Upper lobe of left lung (tissue), 6 donors: ENCODE measurements around the gene ASIC4. TPM values are rescaled to one million over a fixed set of nuclear protein-coding genes. Genes with fewer than 3 reads are reported as not detected.

Source experiments
- ATAC-seq, 2 donors: fragments of 200-7000 bp; cut with Tn5 transposase; one replicate each; pipeline ENCODE4 v1.9.1; 2022; ENCODE audit warnings: mild to moderate bottlenecking in 2 of 2, moderate library complexity in 2 of 2; ENCODE audit not compliant: low FRiP score in 2 of 2
- DNase-seq, 2 donors: peaks; one replicate each; pipeline ENCODE4 v3.0.0-alpha.2; 2019 to 2020
- H3K27ac ChIP-seq, 4 donors: fragments of 200-600 bp; sonication (generic); one replicate each; pipeline ENCODE4 v1.5.1; 2016 to 2019
- H3K27me3 ChIP-seq, 4 donors: fragments of 200-600 bp; sonication (generic); one replicate each; pipeline ENCODE4 v1.5.1; 2017 to 2019
- H3K36me3 ChIP-seq, 4 donors: fragments of 200-600 bp; sonication (generic); one replicate each; pipeline ENCODE4 v1.5.1; 2016 to 2019
- H3K4me1 ChIP-seq, 4 donors: fragments of 200-600 bp; sonication (generic); one replicate each; pipeline ENCODE4 v1.5.1; 2018 to 2019
- H3K4me3 ChIP-seq, 4 donors: fragments of 200-600 bp; sonication (generic); one replicate each; pipeline ENCODE4 v1.5.1; 2017 to 2019; ENCODE audit warnings: mild to moderate bottlenecking in 2 of 4, moderate library complexity in 1 of 4
- H3K9me3 ChIP-seq, 4 donors: fragments of 200-600 bp; sonication (generic); one replicate each; pipeline ENCODE4 v1.5.1; 2018 to 2019
- CTCF ChIP-seq, 6 experiments: fragments of 450-650 bp in 4 of 6; fragments of 200-600 bp in 2 of 6; sonication (generic) in 2 of 6; IDR thresholded peaks; one replicate each; pipeline ENCODE4 v1.5.1; 2016 to 2019; ENCODE audit warnings: antibody characterized with exemption in 6 of 6
- EP300 ChIP-seq, 4 donors: sonication (generic); formaldehyde crosslinking; IDR thresholded peaks; one replicate each; pipeline ENCODE4 v1.5.1; 2017; ENCODE audit warnings: antibody characterized with exemption in 4 of 4, control low read depth in 2 of 4
- POLR2A ChIP-seq, 4 donors: fragments of 450-650 bp; IDR thresholded peaks; one replicate each; pipeline ENCODE4 v1.5.1; 2016 to 2017; ENCODE audit warnings: antibody characterized with exemption in 4 of 4, mild to moderate bottlenecking in 2 of 4
- POLR2AphosphoS5 ChIP-seq, 2 donors: sonication (generic); formaldehyde crosslinking; IDR thresholded peaks; one replicate each; pipeline ENCODE4 v1.5.1; 2017; ENCODE audit warnings: antibody characterized with exemption in 2 of 2
- WGBS, 2 donors: methylation state at CpG; one replicate each; pipeline ENCODE4 v1.1.5; 2017 to 2018; 5-methylcytosine and 5-hydroxymethylcytosine counted together
- total RNA-seq, 6 donors: library from RNA; depleted of rRNA in 4 of 6; stranded (reverse); fragments of >200 nt in 4 of 6; gene quantifications; one replicate each; pipeline versions ENCODE4 v1.1.0 to v1.2.1, GENCODE V29; 2016 to 2021
- donor health status: DM: no; HTN: no; CAD: no; lungs with moderate emphysema.
- donor health status: DM: no; HTN: yes; CAD: no; lungs with severe emphysema.

The ASIC4 gene
- total RNA-seq, 6 donors from 2014 or later, result 0.20 to 0.34 (median 0.29) TPM; not detected in 3

- 63% methylated on average over 10 of the region's 10 CpGs for WGBS, 2 donors
- Histone ChIP-seq H3K4me1 (peaks cover 17 to 22% (median 19%) of the 10 kb centered on the region in 4 donors), H3K27ac (no peak overlapping the region), H3K9me3 (no peaks in the 10 kb centered on the region), H3K36me3 (no peaks in the 10 kb centered on the region), H3K4me3 (no peak overlapping the region), H3K27me3 (peaks cover 1 to 39% (median 21%) of the 10 kb centered on the region in 4 donors)
- no peak for TF ChIP-seq EP300 (IDR thresholded peaks at IDR 0.05)
- no peak for TF ChIP-seq CTCF (IDR thresholded peaks at IDR 0.05)
- TF ChIP-seq POLR2A (IDR thresholded peaks at IDR 0.05), result no peak
- TF ChIP-seq POLR2AphosphoS5 (IDR thresholded peaks at IDR 0.05), result no peak
- DNase-seq (no peak), ATAC-seq (no peak)
Observed at GRCh38 chr2:219517954-219518778, 3.9 kb downstream of the ASIC4 start.

- TF ChIP-seq EP300 (IDR thresholded peaks at IDR 0.05), result no peak
- TF ChIP-seq POLR2AphosphoS5 (IDR thresholded peaks at IDR 0.05), result no peak
- no peak for TF ChIP-seq CTCF (IDR thresholded peaks at IDR 0.05)
- TF ChIP-seq POLR2A (IDR thresholded peaks at IDR 0.05), result no peak
- ATAC-seq (no peak), DNase-seq (no peak)
- H3K27ac ChIP-seq, result no peak overlapping the region
- 72 to 88% methylated on average over 9 of the region's 9 CpGs for WGBS, 2 donors
- peaks cover 12 to 16% (median 12%) of the 10 kb centered on the region in 4 donors for H3K4me1 ChIP-seq
- no peaks in the 10 kb centered on the region for H3K36me3 ChIP-seq
- H3K9me3 ChIP-seq, result no peaks in the 10 kb centered on the region
- peaks cover 1 to 40% (median 22%) of the 10 kb centered on the region in 4 donors for H3K27me3 ChIP-seq
- H3K4me3 ChIP-seq, result no peak overlapping the region
Observed at GRCh38 chr2:219519526-219519916, 5.2 kb downstream of the ASIC4 start.

- 63 to 72% methylated on average over 8 of the region's 8 CpGs for WGBS, 2 donors
- DNase-seq (no peak), ATAC-seq (no peak)
- H3K4me1 ChIP-seq, result peaks cover 10 to 16% (median 11%) of the 10 kb centered on the region in 4 donors
- H3K27ac ChIP-seq, result no peak overlapping the region
- H3K4me3 ChIP-seq, result no peak overlapping the region
- peaks cover 1 to 34% (median 19%) of the 10 kb centered on the region in 4 donors for H3K27me3 ChIP-seq
- H3K36me3 ChIP-seq, result no peaks in the 10 kb centered on the region
- no peaks in the 10 kb centered on the region for H3K9me3 ChIP-seq
- TF ChIP-seq POLR2AphosphoS5 (IDR thresholded peaks at IDR 0.05) (no peak), EP300 (IDR thresholded peaks at IDR 0.05) (no peak), CTCF (IDR thresholded peaks at IDR 0.05) (no peak), POLR2A (IDR thresholded peaks at IDR 0.05) (no peak)
Observed at GRCh38 chr2:219520079-219520478, 5.8 kb downstream of the ASIC4 start.

- Histone ChIP-seq H3K36me3 (no peaks in the 10 kb centered on the region), H3K27ac (no peak overlapping the region), H3K27me3 (peaks cover 1 to 40% (median 19%) of the 10 kb centered on the region in 4 donors), H3K4me1 (peaks cover 10 to 16% (median 11%) of the 10 kb centered on the region in 4 donors), H3K9me3 (no peaks in the 10 kb centered on the region), H3K4me3 (no peak overlapping the region)
- 7 to 8% methylated on average over 13 to 14 of the region's 14 CpGs for WGBS, 2 donors
- DNase-seq (no peak), ATAC-seq (peak; percentile 16 to 49)
- TF ChIP-seq POLR2A (IDR thresholded peaks at IDR 0.05), result no peak
- no peak for TF ChIP-seq EP300 (IDR thresholded peaks at IDR 0.05)
- peak in 4 of 6 experiments; percentile 9 to 54 (median 31) for TF ChIP-seq CTCF (IDR thresholded peaks at IDR 0.05)
Observed at GRCh38 chr2:219521066-219521880, 7.0 kb downstream of the ASIC4 start.
